Activated CD8-positive, alpha-beta T cell treated with anti-CD3 and anti-CD28 coated beads, Interleukin-2, amount 10 ng/mL, durations not matched to agents 7 days and 5 days (primary cell): Measurements from ENCODE around the gene ATP11A. TPM values are rescaled to one million over a fixed set of nuclear protein-coding genes. Genes with fewer than 3 reads are reported as not detected.

Source experiments
- ATAC-seq: fragments of 150-1000 bp; cut with Tn5 transposase; one replicate; pipeline ENCODE4 v1.10.0; 2021; ENCODE audit warnings: moderate library complexity
- CTCF ChIA-PET: fragments of 350-600 bp; sonication (Branson Sonifier 250); formaldehyde crosslinking; loops from one replicate; lab custom pipeline; 2021; ENCODE audit warnings: antibody characterized with exemption; lab: Charles Lee
- POLR2A ChIA-PET: fragments of 350-600 bp; sonication (Branson Sonifier 250); formaldehyde crosslinking; loops from one replicate; lab custom pipeline; 2021; ENCODE audit warnings: antibody characterized with exemption; lab: Charles Lee
- DNase-seq: peaks from one replicate; pipeline ENCODE4 v3.0.0-alpha.2; 2020
- H3K27ac Mint-ChIP-seq: one replicate; pipeline ENCODE4 v1.8.0; 2021; ENCODE audit warnings: mild to moderate bottlenecking, mixed read lengths
- H3K27me3 Mint-ChIP-seq: one replicate; pipeline ENCODE4 v1.8.0; 2021; ENCODE audit warnings: low read depth, mixed read lengths
- H3K36me3 Mint-ChIP-seq: one replicate; pipeline ENCODE4 v1.8.0; 2021; ENCODE audit warnings: low read depth, mixed read lengths
- H3K4me1 Mint-ChIP-seq: one replicate; pipeline ENCODE4 v1.8.0; 2021; ENCODE audit warnings: low read depth, mixed read lengths
- H3K4me3 Mint-ChIP-seq: one replicate; pipeline ENCODE4 v1.8.0; 2021; ENCODE audit warnings: mild to moderate bottlenecking, mixed read lengths
- H3K9me3 Mint-ChIP-seq: one replicate; pipeline ENCODE4 v1.8.0; 2022; ENCODE audit warnings: mixed read lengths; ENCODE audit not compliant: insufficient read depth
- total RNA-seq, 2 experiments: library from RNA; stranded (reverse); gene quantifications; one replicate each; pipeline ENCODE4 v1.2.3, GENCODE V29; 2021

The ATP11A gene
- total RNA-seq, 2 experiments from 2014 or later = 35.6 to 38.3 TPM

- ChIA-PET CTCF (no interaction called here), POLR2A (interaction anchor here (0.6 kb wide), 1 partner anchor 579 kb away, joined by 3 read pairs; no protein-coding TSS in a partner anchor)
- no peaks in the 10 kb centered on the region for H3K9me3 Mint-ChIP-seq
- no peak overlapping the region for H3K4me3 Mint-ChIP-seq
- H3K4me1 Mint-ChIP-seq = no peaks in the 10 kb centered on the region
- peaks cover 28% of the 10 kb centered on the region for H3K36me3 Mint-ChIP-seq
- ATAC-seq (no peak), DNase-seq (no peak)
- H3K27ac Mint-ChIP-seq = no peak overlapping the region
- no peaks in the 10 kb centered on the region for H3K27me3 Mint-ChIP-seq
Measured at GRCh38 chr13:112821340-112822055, 131.7 kb downstream of the ATP11A start.

DNA sequence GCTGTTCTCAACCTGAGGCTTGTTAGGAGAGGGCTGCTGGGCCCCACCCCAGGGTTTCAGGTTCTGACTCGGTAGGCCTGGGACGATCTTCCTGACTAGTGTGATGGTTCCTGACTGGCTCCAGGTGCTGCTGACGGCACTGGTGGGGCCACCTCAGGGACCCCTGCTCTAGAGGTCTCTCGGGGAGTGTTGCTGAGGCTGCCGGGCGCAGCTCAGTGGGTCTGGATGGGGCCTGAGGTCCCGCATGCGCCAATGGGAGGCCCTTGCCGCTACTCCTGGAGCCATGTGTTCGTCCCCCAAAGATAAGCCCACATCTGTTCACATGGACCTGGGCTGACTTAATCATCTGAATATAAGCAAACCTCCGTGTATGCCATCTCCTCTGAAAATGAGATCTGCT is 133.0 kb downstream of the ATP11A start:
- no peaks in the 10 kb centered on the region for H3K4me1 Mint-ChIP-seq
- ChIA-PET POLR2A (no interaction called here), CTCF (no interaction called here)
- no peak for DNase-seq
- no peak overlapping the region for H3K4me3 Mint-ChIP-seq
- ATAC-seq = no peak
- no peaks in the 10 kb centered on the region for H3K9me3 Mint-ChIP-seq
- no peaks in the 10 kb centered on the region for H3K27me3 Mint-ChIP-seq
- peaks cover 25% of the 10 kb centered on the region for H3K36me3 Mint-ChIP-seq
- H3K27ac Mint-ChIP-seq = no peak overlapping the region

DNA sequence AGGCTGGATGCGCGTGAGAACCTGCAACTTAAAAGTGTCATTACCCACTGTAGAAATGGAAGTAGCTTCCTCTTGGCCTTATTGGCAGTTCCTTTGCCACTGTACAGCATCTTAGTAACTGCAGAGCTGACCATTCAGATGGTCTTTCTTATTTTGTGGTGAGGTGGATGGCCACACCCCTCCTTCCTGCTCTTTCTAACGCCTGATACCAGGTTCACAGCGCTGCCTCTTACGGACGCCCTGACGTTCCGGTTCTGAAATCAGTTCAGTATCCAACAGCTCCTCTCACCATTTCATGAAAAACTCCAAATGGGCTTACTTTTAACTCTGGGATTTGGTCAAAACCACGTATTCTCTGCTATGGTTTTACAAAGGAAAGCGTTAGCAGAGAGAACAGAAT is 134.6 kb downstream of the ATP11A start:
- ATAC-seq (no peak), DNase-seq (no peak)
- ChIA-PET POLR2A (no interaction called here), CTCF (no interaction called here)
- Mint-ChIP-seq H3K27ac (no peak overlapping the region), H3K4me1 (no peaks in the 10 kb centered on the region), H3K4me3 (no peak overlapping the region), H3K36me3 (peaks cover 13% of the 10 kb centered on the region), H3K9me3 (no peaks in the 10 kb centered on the region), H3K27me3 (no peaks in the 10 kb centered on the region)

- no peaks in the 10 kb centered on the region for H3K9me3 Mint-ChIP-seq
- ATAC-seq (no peak), DNase-seq (no peak)
- H3K27ac Mint-ChIP-seq = no peak overlapping the region
- H3K36me3 Mint-ChIP-seq = peaks cover 13% of the 10 kb centered on the region
- H3K4me3 Mint-ChIP-seq = no peak overlapping the region
- H3K4me1 Mint-ChIP-seq = no peaks in the 10 kb centered on the region
- POLR2A ChIA-PET = no interaction called here
- CTCF ChIA-PET = no interaction called here
- H3K27me3 Mint-ChIP-seq = no peaks in the 10 kb centered on the region
Measured at GRCh38 chr13:112825071-112825470, 135.2 kb downstream of the ATP11A start.

DNA sequence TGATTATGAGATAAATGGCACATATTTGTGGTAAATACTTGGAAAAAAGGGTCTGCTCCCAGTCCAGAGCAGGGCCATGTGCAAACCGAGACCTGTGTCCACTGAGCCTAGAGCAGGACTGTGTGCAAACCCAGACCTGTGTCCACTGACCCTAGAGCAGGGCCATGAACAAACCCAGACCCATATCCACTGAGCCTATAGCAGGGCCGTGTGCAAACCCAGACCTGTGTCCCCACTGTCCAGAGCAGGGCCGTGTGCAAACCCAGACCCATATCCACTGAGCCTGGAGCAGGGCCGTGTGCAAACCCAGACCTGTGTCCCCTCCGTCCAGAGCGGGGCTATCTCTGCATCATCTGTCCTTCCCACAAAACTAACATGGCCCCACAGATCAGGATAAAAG is 136.0 kb downstream of the ATP11A start:
- H3K4me1 Mint-ChIP-seq = no peaks in the 10 kb centered on the region
- no peaks in the 10 kb centered on the region for H3K9me3 Mint-ChIP-seq
- peaks cover 11% of the 10 kb centered on the region for H3K36me3 Mint-ChIP-seq
- H3K4me3 Mint-ChIP-seq = no peak overlapping the region
- H3K27ac Mint-ChIP-seq = no peak overlapping the region
- H3K27me3 Mint-ChIP-seq = no peaks in the 10 kb centered on the region
- ChIA-PET POLR2A (no interaction called here), CTCF (no interaction called here)
- DNase-seq = no peak
- ATAC-seq = no peak

DNA sequence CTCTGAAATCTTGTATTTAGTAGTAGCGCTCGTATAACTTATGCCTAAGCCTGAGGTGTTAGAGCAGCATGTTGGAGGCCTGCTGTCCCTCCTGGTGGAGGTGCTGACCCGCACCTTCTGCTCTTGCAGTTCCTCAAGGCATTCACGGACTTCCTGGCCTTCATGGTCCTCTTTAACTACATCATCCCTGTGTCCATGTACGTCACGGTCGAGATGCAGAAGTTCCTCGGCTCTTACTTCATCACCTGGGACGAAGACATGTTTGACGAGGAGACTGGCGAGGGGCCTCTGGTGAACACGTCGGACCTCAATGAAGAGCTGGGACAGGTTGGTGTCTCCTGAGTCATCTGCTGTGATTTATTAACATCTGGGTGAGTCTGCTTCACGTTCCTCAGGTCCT is 136.7 kb downstream of the ATP11A start:
- CTCF ChIA-PET = no interaction called here
- Mint-ChIP-seq H3K27ac (no peak overlapping the region), H3K9me3 (no peaks in the 10 kb centered on the region), H3K36me3 (peaks cover 16% of the 10 kb centered on the region), H3K4me1 (no peaks in the 10 kb centered on the region), H3K4me3 (no peak overlapping the region), H3K27me3 (no peaks in the 10 kb centered on the region)
- DNase-seq (no peak), ATAC-seq (no peak)
- POLR2A ChIA-PET = no interaction called here

DNA sequence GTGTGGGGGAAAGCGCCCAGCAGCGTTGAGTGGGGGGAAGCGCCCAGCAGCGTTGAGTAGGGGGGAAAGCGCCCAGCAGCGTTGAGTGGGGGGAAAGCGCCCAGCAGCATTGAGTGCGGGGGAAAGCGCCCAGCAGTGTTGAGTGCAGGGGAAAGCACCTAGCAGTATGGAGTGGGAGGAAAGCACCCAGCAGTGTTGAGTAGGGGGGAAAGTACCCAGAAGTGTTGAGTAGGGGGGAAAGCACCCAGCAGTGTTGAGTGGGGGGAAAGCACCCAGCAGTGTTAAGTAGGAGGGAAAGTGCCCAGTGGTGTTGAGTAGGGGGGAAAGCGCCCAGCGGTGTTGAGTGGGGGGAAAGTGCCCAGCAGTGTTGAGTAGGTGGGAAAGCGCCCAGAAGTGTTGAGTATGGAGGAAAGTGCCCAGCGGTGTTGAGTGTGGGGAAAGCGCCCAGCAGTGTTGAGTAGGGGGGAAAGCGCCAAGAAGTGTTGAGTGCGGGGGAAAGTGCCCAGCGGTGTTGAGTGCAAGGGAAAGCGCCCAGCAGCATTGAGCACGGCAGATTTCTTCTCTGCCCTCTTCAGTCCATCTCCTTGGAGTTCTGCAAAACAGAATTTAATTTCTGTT is 138.4 kb downstream of the ATP11A start:
- no peak overlapping the region for H3K27ac Mint-ChIP-seq
- no peaks in the 10 kb centered on the region for H3K9me3 Mint-ChIP-seq
- ChIA-PET CTCF (no interaction called here), POLR2A (no interaction called here)
- H3K27me3 Mint-ChIP-seq = no peaks in the 10 kb centered on the region
- H3K4me3 Mint-ChIP-seq = no peak overlapping the region
- H3K4me1 Mint-ChIP-seq = no peaks in the 10 kb centered on the region
- H3K36me3 Mint-ChIP-seq = peaks cover 27% of the 10 kb centered on the region
- no peak for DNase-seq
- ATAC-seq = no peak

GRCh38 chr13:112828756-112829155 is 138.9 kb downstream of the ATP11A start:
- H3K36me3 Mint-ChIP-seq = peaks cover 30% of the 10 kb centered on the region
- ATAC-seq = no peak
- ChIA-PET POLR2A (no interaction called here), CTCF (no interaction called here)
- no peak overlapping the region for H3K4me3 Mint-ChIP-seq
- H3K27ac Mint-ChIP-seq = no peak overlapping the region
- no peaks in the 10 kb centered on the region for H3K9me3 Mint-ChIP-seq
- H3K4me1 Mint-ChIP-seq = no peaks in the 10 kb centered on the region
- no peak for DNase-seq
- no peaks in the 10 kb centered on the region for H3K27me3 Mint-ChIP-seq

DNA sequence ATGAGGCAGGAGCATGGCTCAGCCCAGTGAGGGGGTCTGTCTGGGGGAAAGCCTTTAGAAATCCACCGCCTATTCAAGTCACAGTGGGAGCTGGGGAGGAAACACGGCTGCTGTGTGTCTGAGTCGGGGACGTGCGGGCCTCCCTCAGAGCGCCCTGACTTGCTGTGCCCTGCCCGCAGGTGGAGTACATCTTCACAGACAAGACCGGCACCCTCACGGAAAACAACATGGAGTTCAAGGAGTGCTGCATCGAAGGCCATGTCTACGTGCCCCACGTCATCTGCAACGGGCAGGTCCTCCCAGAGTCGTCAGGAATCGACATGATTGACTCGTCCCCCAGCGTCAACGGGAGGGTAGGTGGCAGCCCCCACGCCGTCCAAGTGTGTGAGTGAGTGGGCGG is 141.4 kb downstream of the ATP11A start:
- no peak overlapping the region for H3K27ac Mint-ChIP-seq
- DNase-seq (no peak), ATAC-seq (no peak)
- ChIA-PET CTCF (no interaction called here), POLR2A (no interaction called here)
- H3K27me3 Mint-ChIP-seq = no peaks in the 10 kb centered on the region
- no peaks in the 10 kb centered on the region for H3K4me1 Mint-ChIP-seq
- H3K36me3 Mint-ChIP-seq = peaks cover 36% of the 10 kb centered on the region
- H3K4me3 Mint-ChIP-seq = no peak overlapping the region
- H3K9me3 Mint-ChIP-seq = no peaks in the 10 kb centered on the region

DNA sequence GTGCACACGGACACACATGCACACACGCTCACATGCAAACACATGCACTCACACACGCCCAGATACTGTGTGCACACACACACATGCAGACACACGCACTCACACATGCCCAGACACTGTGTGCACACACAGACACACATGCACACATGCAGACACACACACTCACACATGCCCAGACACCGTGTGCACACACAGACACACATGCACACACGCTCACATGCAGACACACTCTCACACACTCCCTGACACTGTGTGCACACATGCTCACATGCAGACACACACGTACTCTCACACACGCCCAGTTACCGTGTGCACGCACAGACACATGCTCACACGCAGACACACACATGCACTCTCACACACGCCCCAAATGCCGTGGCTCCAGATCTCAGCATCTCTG is 142.0 kb downstream of the ATP11A start:
- DNase-seq (no peak), ATAC-seq (no peak)
- CTCF ChIA-PET = no interaction called here
- Mint-ChIP-seq H3K9me3 (no peaks in the 10 kb centered on the region), H3K4me3 (no peak overlapping the region), H3K27me3 (no peaks in the 10 kb centered on the region), H3K27ac (no peak overlapping the region), H3K36me3 (peaks cover 32% of the 10 kb centered on the region), H3K4me1 (no peaks in the 10 kb centered on the region)
- POLR2A ChIA-PET = no interaction called here

- Mint-ChIP-seq H3K36me3 (peaks cover 31% of the 10 kb centered on the region), H3K4me1 (no peaks in the 10 kb centered on the region), H3K27ac (no peak overlapping the region), H3K4me3 (no peak overlapping the region), H3K27me3 (no peaks in the 10 kb centered on the region), H3K9me3 (no peaks in the 10 kb centered on the region)
- CTCF ChIA-PET = no interaction called here
- DNase-seq (no peak), ATAC-seq (no peak)
- POLR2A ChIA-PET = no interaction called here
Measured at GRCh38 chr13:112832811-112833210, 143.0 kb downstream of the ATP11A start.

GRCh38 chr13:112833551-112834257 is 143.9 kb downstream of the ATP11A start:
- H3K27ac Mint-ChIP-seq = no peak overlapping the region
- no peak overlapping the region for H3K4me3 Mint-ChIP-seq
- H3K4me1 Mint-ChIP-seq = no peaks in the 10 kb centered on the region
- ChIA-PET CTCF (no interaction called here), POLR2A (no interaction called here)
- DNase-seq = no peak
- H3K9me3 Mint-ChIP-seq = no peaks in the 10 kb centered on the region
- H3K27me3 Mint-ChIP-seq = no peaks in the 10 kb centered on the region
- ATAC-seq = no peak
- H3K36me3 Mint-ChIP-seq = peaks cover 31% of the 10 kb centered on the region
